NT2/D1 (cell line): Measurements from ENCODE around the gene TNFSF13.

Experiments
- SUZ12 ChIP-seq: IDR thresholded peaks from 2 replicates; pipeline ENCODE4 v1.6.1; 2011; ENCODE audit not compliant: insufficient read length, insufficient read depth; ENCODE audit errors: extremely low read depth
- YY1 ChIP-seq: IDR thresholded peaks from 2 replicates; pipeline ENCODE4 v1.6.1; 2011; ENCODE audit not compliant: insufficient read length, insufficient read depth

GRCh38 chr17:7563115-7563869 is 4.7 kb downstream of the TNFSF13 start:
- no peak for TF ChIP-seq SUZ12
- no peak for TF ChIP-seq YY1
